ENCODE measurements around the gene NEU1. TPM values are rescaled to one million over a fixed set of nuclear protein-coding genes. Genes with fewer than 3 reads are reported as not detected.
A peak's percentile ranks its signal among the peaks of the same experiment; 100 is the strongest.

NEU1 gene
- total RNA-seq, 4 donors from 2014 or later: 20.5 to 28.4 (median 23.4) TPM

DNA sequence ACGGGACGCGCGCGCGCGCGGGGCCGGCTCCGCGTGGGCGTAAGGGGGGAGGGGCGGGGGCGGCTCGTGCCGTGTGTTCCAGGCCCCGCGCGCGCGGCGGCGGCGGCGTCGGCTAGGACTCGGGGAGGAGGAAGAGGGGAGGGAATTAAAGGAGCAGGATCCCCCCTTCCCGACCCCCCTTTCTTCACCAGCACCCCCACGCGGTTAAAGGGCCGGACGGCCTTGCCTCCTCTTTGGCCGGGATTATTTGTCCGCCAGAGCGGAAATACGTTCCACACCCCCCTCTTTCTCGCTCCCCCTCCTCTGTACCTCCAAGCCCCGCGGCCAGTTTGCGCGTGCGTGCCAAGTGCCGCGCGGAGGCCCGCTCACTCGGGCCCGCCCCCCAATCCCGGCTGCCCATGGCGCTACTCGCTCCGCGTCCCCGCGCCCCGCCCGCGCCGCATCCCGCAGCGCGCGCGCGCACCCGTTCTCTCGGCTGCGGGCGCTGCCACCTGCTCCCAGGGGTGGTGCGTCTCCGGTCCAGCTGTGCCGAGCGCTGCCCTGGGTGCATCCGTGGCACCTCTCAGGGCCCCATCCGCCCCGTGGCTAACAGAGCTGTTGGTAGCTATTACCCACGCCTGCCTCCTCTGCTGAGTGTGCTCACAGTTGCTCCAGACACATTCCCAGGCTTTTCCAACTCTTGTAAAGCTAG lies 39.5 kb upstream of the NEU1 start, which contains the start of gene ZBTB12:
ZBTB12 (minus strand) TSS at position 134 of the 691 bp plus-strand sequence. CDS start 781 bp downstream, outside the sequence.
- H3K27ac ChIP-seq: peak within 1 kb of the TSS; percentile 91 to 96
- DNase-seq: peak; percentile 94 to 96
- H3K36me3 ChIP-seq: no peaks in the 10 kb centered on the region
- no peaks in the 10 kb centered on the region for H3K9me3 ChIP-seq
- peak within 1 kb of the TSS; percentile 39 to 64 for H3K4me3 ChIP-seq
- TF ChIP-seq CTCF (IDR thresholded peaks at IDR 0.05) (peak in 3 of 4 experiments; percentile 7 to 32 (median 16)), POLR2A (IDR thresholded peaks at IDR 0.05) (peak; percentile 21 to 81)
- intact Hi-C loops (cut with DNase I; ENCODE audit: low total_unique reads): no loop called here
- no peaks in the 10 kb centered on the region for H3K27me3 ChIP-seq
- peaks cover 0 to 13% of the 10 kb centered on the region in 2 donors for H3K4me1 ChIP-seq

DNA sequence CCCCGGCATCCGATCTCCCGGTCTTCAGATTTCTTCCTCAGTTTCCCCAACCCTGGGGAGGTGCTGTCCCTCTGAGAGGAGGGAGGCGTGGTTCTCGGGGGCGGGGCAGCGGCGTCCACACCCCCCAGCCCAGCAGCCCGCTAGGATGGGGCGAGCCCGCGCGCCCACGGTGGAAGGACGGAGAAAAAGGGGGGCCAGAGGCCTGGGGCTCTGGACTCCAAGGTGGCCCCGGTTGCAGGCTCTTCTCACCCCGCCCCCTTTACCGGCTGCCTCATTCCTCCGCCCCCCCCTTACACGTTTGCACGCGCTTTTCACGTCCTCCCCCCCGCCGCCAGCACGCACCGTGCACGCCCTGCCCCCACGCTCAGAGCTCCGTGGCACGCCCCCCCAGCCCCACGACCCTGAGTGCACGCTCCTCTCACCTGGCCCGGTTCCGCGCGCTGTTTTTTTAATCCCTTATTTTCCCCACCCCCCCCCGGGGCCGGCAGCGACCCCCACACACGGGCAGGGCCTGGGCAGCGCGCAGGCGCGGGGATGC lies 38.9 kb upstream of the NEU1 start:
- Histone ChIP-seq H3K9me3 (no peaks in the 10 kb centered on the region), H3K4me3 (peak overlapping the region; percentile 39 to 64), H3K27ac (peak overlapping the region; percentile 91 to 96), H3K36me3 (no peaks in the 10 kb centered on the region), H3K27me3 (no peaks in the 10 kb centered on the region), H3K4me1 (peaks cover 0 to 13% of the 10 kb centered on the region in 2 donors)
- TF ChIP-seq CTCF (IDR thresholded peaks at IDR 0.05): no peak
- peak in 1 of 2 donors; percentile 9 for TF ChIP-seq POLR2A (IDR thresholded peaks at IDR 0.05)
- DNase-seq: peak; percentile 76 to 77
- intact Hi-C loops (cut with DNase I; ENCODE audit: low total_unique reads): no loop called here

GRCh38 chr6:31900917-31901414 lies 38.3 kb upstream of the NEU1 start:
- intact Hi-C loops (cut with DNase I; ENCODE audit: low total_unique reads): no loop called here
- TF ChIP-seq POLR2A (IDR thresholded peaks at IDR 0.05): no peak
- no peak for TF ChIP-seq CTCF (IDR thresholded peaks at IDR 0.05)
- Histone ChIP-seq H3K36me3 (no peaks in the 10 kb centered on the region), H3K4me1 (peaks cover 0 to 13% of the 10 kb centered on the region in 2 donors), H3K27ac (peak overlapping the region; percentile 91 to 96), H3K4me3 (peak overlapping the region; percentile 39 to 64), H3K27me3 (no peaks in the 10 kb centered on the region), H3K9me3 (no peaks in the 10 kb centered on the region)
- DNase-seq: peak in 1 of 2 donors; percentile 39

- TF ChIP-seq CTCF (IDR thresholded peaks at IDR 0.05) (no peak), POLR2A (IDR thresholded peaks at IDR 0.05) (no peak)
- Histone ChIP-seq H3K9me3 (no peaks in the 10 kb centered on the region), H3K27ac (no peak overlapping the region), H3K36me3 (no peaks in the 10 kb centered on the region), H3K4me1 (peaks cover 0 to 13% of the 10 kb centered on the region in 2 donors), H3K4me3 (no peak overlapping the region), H3K27me3 (no peaks in the 10 kb centered on the region)
- intact Hi-C loops (cut with DNase I; ENCODE audit: low total_unique reads): no loop called here
- DNase-seq: peak in 1 of 2 donors; percentile 31
Observed at GRCh38 chr6:31899882-31900722, 37.5 kb upstream of the NEU1 start.
